ENCODE results near the gene ZNF506.

DNA sequence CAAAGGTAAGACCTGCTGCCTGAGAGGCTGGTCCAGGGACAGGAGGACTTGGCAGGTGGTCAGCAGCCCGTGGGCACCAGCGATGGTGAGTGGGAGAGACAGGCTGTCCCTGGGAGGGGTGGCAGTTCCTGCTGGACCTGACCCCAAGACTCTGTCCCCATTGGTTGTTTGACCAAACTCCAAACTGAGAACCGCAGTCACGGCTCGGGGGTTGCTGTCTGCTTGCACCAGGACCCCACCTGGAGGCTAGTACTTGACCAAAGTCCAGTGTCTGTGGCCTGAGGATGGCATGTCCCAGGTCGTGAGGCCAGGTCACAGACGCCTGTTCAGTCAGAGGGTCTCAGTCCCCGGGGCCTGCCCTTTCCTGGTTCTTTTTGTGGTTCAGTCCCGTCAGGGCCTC is 78.8 kb downstream of the ZNF506 start:
- TF ChIP-seq, protein P1, sequence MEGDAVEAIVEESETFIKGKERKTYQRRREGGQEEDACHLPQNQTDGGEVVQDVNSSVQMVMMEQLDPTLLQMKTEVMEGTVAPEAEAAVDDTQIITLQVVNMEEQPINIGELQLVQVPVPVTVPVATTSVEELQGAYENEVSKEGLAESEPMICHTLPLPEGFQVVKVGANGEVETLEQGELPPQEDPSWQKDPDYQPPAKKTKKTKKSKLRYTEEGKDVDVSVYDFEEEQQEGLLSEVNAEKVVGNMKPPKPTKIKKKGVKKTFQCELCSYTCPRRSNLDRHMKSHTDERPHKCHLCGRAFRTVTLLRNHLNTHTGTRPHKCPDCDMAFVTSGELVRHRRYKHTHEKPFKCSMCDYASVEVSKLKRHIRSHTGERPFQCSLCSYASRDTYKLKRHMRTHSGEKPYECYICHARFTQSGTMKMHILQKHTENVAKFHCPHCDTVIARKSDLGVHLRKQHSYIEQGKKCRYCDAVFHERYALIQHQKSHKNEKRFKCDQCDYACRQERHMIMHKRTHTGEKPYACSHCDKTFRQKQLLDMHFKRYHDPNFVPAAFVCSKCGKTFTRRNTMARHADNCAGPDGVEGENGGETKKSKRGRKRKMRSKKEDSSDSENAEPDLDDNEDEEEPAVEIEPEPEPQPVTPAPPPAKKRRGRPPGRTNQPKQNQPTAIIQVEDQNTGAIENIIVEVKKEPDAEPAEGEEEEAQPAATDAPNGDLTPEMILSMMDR (IDR thresholded peaks at IDR 0.05), result no peak
- TF ChIP-seq POLR2A (IDR thresholded peaks at IDR 0.05), result no peak
